Measurements from ENCODE around the gene UBE2J2. TPM values are rescaled to one million over a fixed set of nuclear protein-coding genes. Genes with fewer than 3 reads are reported as not detected.

UBE2J2 gene
- total RNA-seq, 1 donor from 2014 or later: 28.7 TPM

- Histone ChIP-seq H3K4me3 (ENCODE audit: low read length in 3 of 3) (no peak overlapping the region), H3K9me3 (ENCODE audit: control insufficient read depth in 3 of 3, low read length in 3 of 3) (no peaks in the 10 kb centered on the region), H3K27ac (ENCODE audit: low read depth, low read length) (no peak overlapping the region), H3K9ac (ENCODE audit: low read depth in 1 of 3, low read length in 3 of 3) (no peak overlapping the region), H3K4me1 (ENCODE audit: control insufficient read depth in 3 of 3, insufficient read depth in 3 of 3, low read length in 3 of 3) (peaks cover 4 to 11% (median 6%) of the 10 kb centered on the region in 3 donors), H3K27me3 (ENCODE audit: control insufficient read depth in 3 of 3, insufficient read depth in 3 of 3, low read length in 3 of 3) (peaks cover 25 to 29% (median 25%) of the 10 kb centered on the region in 3 donors), H3K36me3 (ENCODE audit: control insufficient read depth in 3 of 3, insufficient read depth in 3 of 3, low read length in 3 of 3) (peaks cover 0 to 5% (median 2%) of the 10 kb centered on the region in 3 donors)
Observed at GRCh38 chr1:1290238-1290731, 16.6 kb upstream of the UBE2J2 start.

GRCh38 chr1:1287288-1288110 lies 13.8 kb upstream of the UBE2J2 start:
- Histone ChIP-seq H3K27ac (ENCODE audit: low read depth, low read length) (no peak overlapping the region), H3K4me3 (ENCODE audit: low read length in 3 of 3) (no peak overlapping the region), H3K9me3 (ENCODE audit: control insufficient read depth in 3 of 3, low read length in 3 of 3) (no peaks in the 10 kb centered on the region), H3K27me3 (ENCODE audit: control insufficient read depth in 3 of 3, insufficient read depth in 3 of 3, low read length in 3 of 3) (peaks cover 31 to 43% (median 33%) of the 10 kb centered on the region in 3 donors), H3K36me3 (ENCODE audit: control insufficient read depth in 3 of 3, insufficient read depth in 3 of 3, low read length in 3 of 3) (no peaks in the 10 kb centered on the region), H3K9ac (ENCODE audit: low read depth in 1 of 3, low read length in 3 of 3) (no peak overlapping the region), H3K4me1 (ENCODE audit: control insufficient read depth in 3 of 3, insufficient read depth in 3 of 3, low read length in 3 of 3) (peaks cover 4 to 11% (median 6%) of the 10 kb centered on the region in 3 donors)

GRCh38 chr1:1286313-1287261 lies 12.9 kb upstream of the UBE2J2 start:
- no peak overlapping the region for H3K27ac ChIP-seq (ENCODE audit: low read depth, low read length)
- H3K9me3 ChIP-seq (ENCODE audit: control insufficient read depth in 3 of 3, low read length in 3 of 3): no peaks in the 10 kb centered on the region
- H3K27me3 ChIP-seq (ENCODE audit: control insufficient read depth in 3 of 3, insufficient read depth in 3 of 3, low read length in 3 of 3): peaks cover 31 to 43% (median 33%) of the 10 kb centered on the region in 3 donors
- peaks cover 4 to 16% (median 7%) of the 10 kb centered on the region in 3 donors for H3K4me1 ChIP-seq (ENCODE audit: control insufficient read depth in 3 of 3, insufficient read depth in 3 of 3, low read length in 3 of 3)
- no peak overlapping the region for H3K9ac ChIP-seq (ENCODE audit: low read depth in 1 of 3, low read length in 3 of 3)
- H3K36me3 ChIP-seq (ENCODE audit: control insufficient read depth in 3 of 3, insufficient read depth in 3 of 3, low read length in 3 of 3): no peaks in the 10 kb centered on the region
- no peak overlapping the region for H3K4me3 ChIP-seq (ENCODE audit: low read length in 3 of 3)

DNA sequence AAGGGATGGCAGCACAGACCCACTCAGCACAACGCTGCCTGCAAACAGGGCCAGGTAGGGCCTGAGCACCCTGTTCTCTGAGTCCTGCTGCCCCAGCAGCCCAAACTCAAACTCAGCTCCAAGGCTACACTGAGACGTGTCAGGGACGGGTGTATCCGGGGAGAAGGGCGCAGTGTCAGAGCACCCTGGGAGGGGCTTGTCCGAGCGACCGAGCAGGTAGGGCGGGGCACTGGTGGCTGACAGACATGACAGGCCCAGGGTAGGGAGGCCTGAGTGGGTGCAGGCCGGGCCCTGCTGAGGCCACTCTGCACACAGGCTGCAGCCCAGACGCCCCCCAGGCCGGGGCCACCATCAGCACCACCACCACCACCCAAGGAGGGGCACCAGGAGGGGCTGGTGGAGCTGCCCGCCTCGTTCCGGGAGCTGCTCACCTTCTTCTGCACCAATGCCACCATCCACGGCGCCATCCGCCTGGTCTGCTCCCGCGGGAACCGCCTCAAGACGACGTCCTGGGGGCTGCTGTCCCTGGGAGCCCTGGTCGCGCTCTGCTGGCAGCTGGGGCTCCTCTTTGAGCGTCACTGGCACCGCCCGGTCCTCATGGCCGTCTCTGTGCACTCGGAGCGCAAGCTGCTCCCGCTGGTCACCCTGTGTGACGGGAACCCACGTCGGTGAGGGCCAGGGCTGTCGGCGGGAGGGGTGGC lies 12.1 kb upstream of the UBE2J2 start:
- no peaks in the 10 kb centered on the region for H3K36me3 ChIP-seq (ENCODE audit: control insufficient read depth in 3 of 3, insufficient read depth in 3 of 3, low read length in 3 of 3)
- H3K27me3 ChIP-seq (ENCODE audit: control insufficient read depth in 3 of 3, insufficient read depth in 3 of 3, low read length in 3 of 3): peaks cover 31 to 43% (median 33%) of the 10 kb centered on the region in 3 donors
- H3K4me1 ChIP-seq (ENCODE audit: control insufficient read depth in 3 of 3, insufficient read depth in 3 of 3, low read length in 3 of 3): peaks cover 0 to 12% (median 2%) of the 10 kb centered on the region in 3 donors
- no peak overlapping the region for H3K9ac ChIP-seq (ENCODE audit: low read depth in 1 of 3, low read length in 3 of 3)
- no peak overlapping the region for H3K4me3 ChIP-seq (ENCODE audit: low read length in 3 of 3)
- H3K9me3 ChIP-seq (ENCODE audit: control insufficient read depth in 3 of 3, low read length in 3 of 3): no peaks in the 10 kb centered on the region
- H3K27ac ChIP-seq (ENCODE audit: low read depth, low read length): no peak overlapping the region

- Histone ChIP-seq H3K27me3 (ENCODE audit: control insufficient read depth in 3 of 3, insufficient read depth in 3 of 3, low read length in 3 of 3) (peaks cover 31 to 39% (median 33%) of the 10 kb centered on the region in 3 donors), H3K27ac (ENCODE audit: low read depth, low read length) (no peak overlapping the region), H3K9me3 (ENCODE audit: control insufficient read depth in 3 of 3, low read length in 3 of 3) (no peaks in the 10 kb centered on the region), H3K36me3 (ENCODE audit: control insufficient read depth in 3 of 3, insufficient read depth in 3 of 3, low read length in 3 of 3) (no peaks in the 10 kb centered on the region), H3K4me3 (ENCODE audit: low read length in 3 of 3) (no peak overlapping the region), H3K4me1 (ENCODE audit: control insufficient read depth in 3 of 3, insufficient read depth in 3 of 3, low read length in 3 of 3) (peaks cover 0 to 12% (median 2%) of the 10 kb centered on the region in 3 donors), H3K9ac (ENCODE audit: low read depth in 1 of 3, low read length in 3 of 3) (no peak overlapping the region)
Observed at GRCh38 chr1:1285102-1285571, 11.5 kb upstream of the UBE2J2 start.

DNA sequence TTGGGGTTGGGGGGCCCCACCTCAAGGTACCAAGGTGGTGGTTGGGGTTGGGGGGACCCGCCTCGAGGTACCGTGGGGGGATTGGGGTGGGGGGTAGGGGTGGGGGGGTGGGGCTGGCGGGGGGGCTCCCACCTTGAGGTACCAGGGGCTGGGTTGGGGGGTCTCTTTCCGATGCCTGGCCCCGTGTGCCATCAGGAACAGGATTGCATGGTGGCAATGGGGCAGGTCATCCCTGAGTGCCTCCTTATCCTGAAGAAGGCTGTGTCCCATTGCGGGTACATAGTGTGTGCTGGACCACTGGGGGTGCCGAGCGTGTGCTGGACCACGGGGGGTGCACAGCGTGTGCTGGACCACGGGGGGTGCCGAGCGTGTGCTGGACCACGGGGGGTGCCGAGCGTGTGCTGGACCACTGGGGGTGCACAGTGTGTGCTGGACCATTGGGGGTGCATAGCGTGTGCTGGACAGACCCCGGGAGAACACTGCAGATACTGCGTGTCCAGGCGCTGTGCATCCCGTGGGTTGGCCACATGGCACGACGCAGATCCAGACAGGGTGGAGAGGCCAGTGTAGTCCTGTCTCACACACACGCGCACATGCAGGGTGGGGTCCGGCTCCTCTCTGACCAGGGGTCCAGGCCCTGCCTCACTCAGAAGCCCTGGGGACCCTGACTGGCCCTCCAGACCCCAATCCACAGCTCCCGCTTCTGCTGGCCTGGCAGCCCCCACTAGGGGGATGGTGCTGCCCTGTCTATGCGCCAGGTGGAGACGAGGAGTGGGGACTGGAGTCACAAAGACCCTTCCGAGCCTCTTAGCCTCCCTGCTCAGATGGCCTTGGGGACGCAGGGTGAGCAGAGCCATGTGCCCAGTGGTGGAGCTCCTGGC lies 10.8 kb upstream of the UBE2J2 start:
- peaks cover 31 to 39% (median 33%) of the 10 kb centered on the region in 3 donors for H3K27me3 ChIP-seq (ENCODE audit: control insufficient read depth in 3 of 3, insufficient read depth in 3 of 3, low read length in 3 of 3)
- H3K27ac ChIP-seq (ENCODE audit: low read depth, low read length): no peak overlapping the region
- H3K9me3 ChIP-seq (ENCODE audit: control insufficient read depth in 3 of 3, low read length in 3 of 3): no peaks in the 10 kb centered on the region
- no peak overlapping the region for H3K4me3 ChIP-seq (ENCODE audit: low read length in 3 of 3)
- peaks cover 0 to 12% (median 2%) of the 10 kb centered on the region in 3 donors for H3K4me1 ChIP-seq (ENCODE audit: control insufficient read depth in 3 of 3, insufficient read depth in 3 of 3, low read length in 3 of 3)
- H3K9ac ChIP-seq (ENCODE audit: low read depth in 1 of 3, low read length in 3 of 3): no peak overlapping the region
- H3K36me3 ChIP-seq (ENCODE audit: control insufficient read depth in 3 of 3, insufficient read depth in 3 of 3, low read length in 3 of 3): no peaks in the 10 kb centered on the region

GRCh38 chr1:1283821-1284220 lies 10.2 kb upstream of the UBE2J2 start:
- no peak overlapping the region for H3K4me3 ChIP-seq (ENCODE audit: low read length in 3 of 3)
- peaks cover 31 to 39% (median 33%) of the 10 kb centered on the region in 3 donors for H3K27me3 ChIP-seq (ENCODE audit: control insufficient read depth in 3 of 3, insufficient read depth in 3 of 3, low read length in 3 of 3)
- no peaks in the 10 kb centered on the region for H3K9me3 ChIP-seq (ENCODE audit: control insufficient read depth in 3 of 3, low read length in 3 of 3)
- H3K27ac ChIP-seq (ENCODE audit: low read depth, low read length): no peak overlapping the region
- H3K4me1 ChIP-seq (ENCODE audit: control insufficient read depth in 3 of 3, insufficient read depth in 3 of 3, low read length in 3 of 3): peaks cover 0 to 12% (median 2%) of the 10 kb centered on the region in 3 donors
- no peaks in the 10 kb centered on the region for H3K36me3 ChIP-seq (ENCODE audit: control insufficient read depth in 3 of 3, insufficient read depth in 3 of 3, low read length in 3 of 3)
- H3K9ac ChIP-seq (ENCODE audit: low read depth in 1 of 3, low read length in 3 of 3): no peak overlapping the region

DNA sequence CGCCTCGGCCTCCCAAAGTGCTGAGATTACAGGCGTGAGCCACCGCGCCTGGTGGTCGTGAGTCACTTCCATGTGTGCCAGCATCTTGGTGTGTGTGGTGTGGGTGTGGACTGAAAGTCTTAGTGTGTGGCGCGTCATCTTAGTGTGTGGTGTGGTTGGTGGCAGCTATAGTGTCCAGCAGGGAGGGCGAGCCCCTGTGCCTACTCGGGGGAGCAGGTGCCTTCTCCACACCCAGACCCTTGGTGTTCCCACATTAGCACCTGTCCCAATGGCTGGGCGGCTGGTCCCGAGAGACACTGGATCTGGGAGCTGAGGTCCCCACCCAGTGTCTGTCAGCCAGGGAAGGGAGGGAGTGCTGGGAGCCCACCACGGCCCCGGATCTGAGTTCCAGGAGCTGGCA lies 9.3 kb upstream of the UBE2J2 start:
- H3K4me3 ChIP-seq (ENCODE audit: low read length in 3 of 3): no peak overlapping the region
- H3K9ac ChIP-seq (ENCODE audit: low read depth in 1 of 3, low read length in 3 of 3): no peak overlapping the region
- no peaks in the 10 kb centered on the region for H3K9me3 ChIP-seq (ENCODE audit: control insufficient read depth in 3 of 3, low read length in 3 of 3)
- H3K4me1 ChIP-seq (ENCODE audit: control insufficient read depth in 3 of 3, insufficient read depth in 3 of 3, low read length in 3 of 3): peaks cover 0 to 12% (median 2%) of the 10 kb centered on the region in 3 donors
- H3K27me3 ChIP-seq (ENCODE audit: control insufficient read depth in 3 of 3, insufficient read depth in 3 of 3, low read length in 3 of 3): peaks cover 31 to 39% (median 33%) of the 10 kb centered on the region in 3 donors
- H3K36me3 ChIP-seq (ENCODE audit: control insufficient read depth in 3 of 3, insufficient read depth in 3 of 3, low read length in 3 of 3): no peaks in the 10 kb centered on the region
- no peak overlapping the region for H3K27ac ChIP-seq (ENCODE audit: low read depth, low read length)
